ENCODE data around the gene BAAT.
"Not testable (repeated sequence)": the region's sequence is repeated elsewhere in the genome, so short reads cannot be mapped to it uniquely, and the experiment has no call there.

DNA sequence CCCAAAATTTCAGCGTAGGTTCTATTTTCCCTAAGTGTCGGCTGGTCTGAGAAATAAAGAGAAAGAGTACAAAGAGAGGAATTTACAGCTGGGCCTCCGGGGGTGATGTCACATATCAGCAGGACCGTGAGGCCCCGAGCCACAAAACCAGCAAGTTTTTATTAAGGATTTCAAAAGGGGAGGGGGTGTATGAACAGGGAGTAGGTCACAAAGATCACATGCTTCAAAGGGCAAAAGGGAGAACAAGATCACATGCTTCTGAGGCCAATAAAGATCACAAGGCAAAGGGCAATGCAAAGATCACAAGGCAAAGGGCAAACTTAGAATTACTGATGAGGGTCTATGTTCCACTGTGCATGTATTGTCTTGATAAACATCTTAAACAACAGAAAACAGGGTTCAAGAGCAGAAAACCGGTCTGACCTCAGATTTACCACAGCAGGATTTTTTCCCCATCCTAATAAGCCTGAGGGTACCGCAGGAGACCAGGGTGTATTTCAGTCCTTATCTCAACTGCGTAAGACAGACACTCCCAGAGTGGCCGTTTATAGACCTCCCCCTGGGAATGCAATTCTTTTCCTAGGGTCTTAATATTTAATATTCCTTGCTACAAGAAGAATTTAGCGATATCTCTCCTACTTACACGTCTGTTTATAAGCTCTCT, at the start of gene BAAT:
- TF ChIP-seq, protein P1, sequence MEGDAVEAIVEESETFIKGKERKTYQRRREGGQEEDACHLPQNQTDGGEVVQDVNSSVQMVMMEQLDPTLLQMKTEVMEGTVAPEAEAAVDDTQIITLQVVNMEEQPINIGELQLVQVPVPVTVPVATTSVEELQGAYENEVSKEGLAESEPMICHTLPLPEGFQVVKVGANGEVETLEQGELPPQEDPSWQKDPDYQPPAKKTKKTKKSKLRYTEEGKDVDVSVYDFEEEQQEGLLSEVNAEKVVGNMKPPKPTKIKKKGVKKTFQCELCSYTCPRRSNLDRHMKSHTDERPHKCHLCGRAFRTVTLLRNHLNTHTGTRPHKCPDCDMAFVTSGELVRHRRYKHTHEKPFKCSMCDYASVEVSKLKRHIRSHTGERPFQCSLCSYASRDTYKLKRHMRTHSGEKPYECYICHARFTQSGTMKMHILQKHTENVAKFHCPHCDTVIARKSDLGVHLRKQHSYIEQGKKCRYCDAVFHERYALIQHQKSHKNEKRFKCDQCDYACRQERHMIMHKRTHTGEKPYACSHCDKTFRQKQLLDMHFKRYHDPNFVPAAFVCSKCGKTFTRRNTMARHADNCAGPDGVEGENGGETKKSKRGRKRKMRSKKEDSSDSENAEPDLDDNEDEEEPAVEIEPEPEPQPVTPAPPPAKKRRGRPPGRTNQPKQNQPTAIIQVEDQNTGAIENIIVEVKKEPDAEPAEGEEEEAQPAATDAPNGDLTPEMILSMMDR (IDR thresholded peaks at IDR 0.05) = not testable (repeated sequence)
- not testable (repeated sequence) for TF ChIP-seq POLR2A (IDR thresholded peaks at IDR 0.05)

All from esophagus squamous epithelium (tissue), 4 donors.